Islet precursor cell (in vitro differentiated cells): ENCODE data around the gene CA12.

ENCODE experiments used
- DNase-seq: peaks from one replicate; pipeline ENCODE4 v3.0.0-alpha.2; 2018

Gene CA12

DNA sequence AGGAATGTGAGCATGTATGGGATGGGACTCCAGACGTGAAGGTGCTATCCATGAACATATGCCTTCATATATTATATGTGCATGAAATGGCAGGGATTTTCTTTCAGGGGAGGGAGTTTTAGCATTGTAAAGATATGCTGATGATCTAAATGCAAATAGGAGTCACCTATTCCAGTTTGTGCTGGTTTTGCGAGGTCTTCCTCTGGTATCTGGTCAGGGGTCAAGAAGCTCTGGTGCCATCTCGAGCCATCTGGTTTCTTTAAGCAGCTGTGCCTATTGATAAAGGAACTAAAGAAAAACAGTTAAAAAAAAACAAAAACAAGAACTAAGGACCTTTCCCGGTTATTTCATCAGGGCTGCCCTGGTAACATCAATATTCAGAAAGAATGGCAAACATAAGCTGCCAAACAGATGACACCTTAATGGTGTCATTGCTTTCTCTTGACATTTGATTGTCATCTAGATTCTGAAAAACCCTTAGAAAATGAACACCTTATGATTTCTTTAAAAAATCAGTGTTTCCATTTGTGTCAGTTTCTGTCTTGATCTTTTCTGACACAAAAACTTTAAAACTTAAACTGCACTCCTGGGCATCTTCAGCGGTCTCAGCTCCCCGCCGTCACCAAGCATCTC lies 81.6 kb downstream of the CA12 start:
- no peak for DNase-seq

DNA sequence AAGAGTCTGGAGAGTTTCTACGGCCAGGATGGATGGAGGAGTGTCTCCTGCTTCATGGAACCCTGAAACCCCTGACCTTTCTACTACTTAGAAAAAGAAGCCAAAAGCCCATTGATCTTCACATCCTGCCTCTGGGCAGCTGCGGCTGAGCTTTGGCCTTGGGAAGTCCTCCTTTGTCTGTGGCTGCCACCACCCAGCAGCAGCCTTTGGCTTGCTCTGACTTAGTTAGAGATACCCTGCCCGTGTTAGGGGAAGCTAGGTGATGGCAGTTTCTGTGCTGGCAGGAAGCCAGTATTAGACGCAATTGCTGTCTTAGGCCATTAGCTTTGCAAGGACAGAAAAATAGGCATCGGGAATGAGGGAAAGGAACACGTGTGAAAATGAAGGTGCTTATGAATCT lies 85.5 kb downstream of the CA12 start:
- DNase-seq: no peak

DNA sequence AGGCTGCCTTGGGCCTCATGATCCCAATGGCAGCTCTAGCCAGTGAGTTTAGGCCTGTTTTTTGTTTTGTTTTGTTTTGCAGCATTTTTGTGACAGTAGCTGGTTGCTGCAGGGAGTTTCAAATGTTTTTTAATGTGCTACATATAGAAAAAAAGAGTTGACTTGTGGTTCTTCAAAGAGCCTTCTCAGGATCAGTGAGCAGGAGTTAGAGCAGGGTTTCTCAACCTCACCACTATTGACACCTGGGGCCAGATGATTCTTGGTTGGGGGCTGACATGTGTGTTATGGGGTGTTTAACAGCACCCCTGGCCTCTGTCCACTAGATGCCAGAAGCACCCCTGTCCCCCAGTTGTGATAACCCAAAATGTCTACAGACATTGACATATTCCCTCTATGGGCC lies 86.3 kb downstream of the CA12 start:
- no peak for DNase-seq

DNA sequence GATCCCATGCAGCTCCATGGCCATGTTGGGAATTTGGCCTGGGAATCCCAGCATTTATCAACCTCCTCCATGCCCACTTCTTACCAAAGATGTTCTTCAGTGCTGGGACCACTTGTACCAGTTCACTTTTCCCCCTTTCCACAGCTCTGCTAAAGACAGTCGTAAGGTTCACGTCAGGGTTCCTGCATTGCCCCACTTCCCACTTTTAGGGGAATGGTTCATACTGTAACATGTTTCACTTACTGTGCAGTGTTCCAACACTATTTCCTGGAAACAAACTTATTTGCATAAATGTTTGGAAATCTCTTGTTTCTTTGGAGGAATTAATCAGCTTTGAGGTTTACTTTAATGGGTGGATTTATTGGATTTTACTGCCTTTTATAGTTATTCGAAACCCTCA lies 87.3 kb downstream of the CA12 start:
- no peak for DNase-seq

DNA sequence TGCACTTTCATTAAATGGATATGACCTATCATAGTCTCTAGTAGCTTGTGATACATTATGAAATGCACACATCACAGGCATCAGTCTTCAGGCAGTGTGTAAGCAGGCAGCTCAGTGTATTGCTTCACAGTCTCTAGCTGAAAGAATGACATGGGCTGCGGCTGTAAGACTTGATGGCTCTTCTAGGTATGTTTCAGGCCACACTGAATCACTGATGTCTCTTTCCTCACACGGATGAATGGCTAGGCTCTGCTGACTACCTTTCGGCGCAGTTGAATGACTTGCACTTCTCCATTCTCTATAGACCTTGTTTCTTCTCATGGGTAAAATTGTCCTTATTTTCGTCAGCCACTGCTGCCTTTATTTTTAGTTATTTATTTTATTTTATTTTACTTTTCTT lies 88.9 kb downstream of the CA12 start:
- no peak for DNase-seq

DNA sequence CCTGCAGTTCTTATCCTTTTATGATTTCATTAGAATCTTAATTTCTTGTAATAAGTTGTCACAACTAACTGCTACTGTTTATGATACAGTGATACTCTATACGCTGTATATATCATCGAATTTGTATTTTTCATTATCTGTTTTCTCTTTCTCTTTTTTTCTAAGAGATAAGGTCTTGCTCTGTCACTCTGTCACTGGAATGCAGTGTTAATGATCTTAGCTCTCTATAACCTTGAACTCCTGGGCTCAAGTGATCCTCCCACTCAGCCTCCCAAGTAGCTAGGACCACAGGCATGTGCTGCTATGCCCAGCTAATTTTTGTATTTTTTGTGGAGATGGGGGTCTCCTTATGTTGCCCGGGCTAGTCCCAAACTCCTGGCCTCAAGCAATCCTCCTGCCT lies 89.4 kb downstream of the CA12 start:
- DNase-seq: no peak

DNA sequence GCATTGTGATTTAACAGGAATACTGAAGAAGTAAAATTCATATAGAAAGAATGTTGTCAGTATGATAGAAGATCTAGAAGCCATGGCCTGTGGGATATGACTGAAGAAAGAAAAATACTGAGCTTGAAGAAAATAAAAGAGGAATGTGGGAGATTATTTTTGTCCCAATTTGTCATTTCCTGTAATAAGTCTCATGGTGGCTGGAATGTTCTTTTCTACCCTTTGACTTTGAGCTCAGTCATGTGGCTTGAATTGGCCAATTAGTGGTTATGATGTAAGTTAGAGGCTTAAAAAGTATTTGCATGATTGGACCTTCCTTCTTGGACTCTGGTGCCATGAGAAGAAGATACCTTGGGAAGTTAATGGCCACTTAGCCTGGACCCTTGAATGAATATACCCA lies 90.1 kb downstream of the CA12 start:
- DNase-seq: no peak

DNA sequence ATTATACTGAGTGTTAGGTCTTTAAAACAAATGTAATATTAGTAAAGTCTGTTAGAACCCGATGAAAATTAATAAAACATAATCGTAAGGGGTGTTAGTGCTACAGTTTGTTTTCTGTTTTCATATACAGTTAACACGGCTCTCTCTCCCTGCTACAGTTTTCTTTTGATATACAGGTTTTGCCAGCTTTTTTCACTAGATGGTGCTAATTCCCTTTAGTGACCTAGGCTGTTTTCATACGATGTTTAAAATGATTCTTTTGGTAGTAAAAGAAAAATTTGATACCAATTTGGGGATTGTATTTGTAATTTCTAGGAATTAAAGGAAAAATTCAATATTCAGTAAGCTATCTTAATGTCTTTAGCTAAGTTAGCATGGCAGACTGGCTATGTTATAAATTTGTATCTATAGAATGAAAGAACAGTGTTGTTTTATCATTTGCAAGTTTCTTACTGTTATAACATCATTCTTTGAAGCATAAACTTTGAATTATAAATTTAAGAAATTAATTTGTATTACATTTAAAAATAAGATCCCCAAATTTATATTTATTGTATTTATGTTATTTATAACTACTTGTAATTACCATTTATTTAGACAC lies 92.8 kb downstream of the CA12 start:
- DNase-seq: no peak

DNA sequence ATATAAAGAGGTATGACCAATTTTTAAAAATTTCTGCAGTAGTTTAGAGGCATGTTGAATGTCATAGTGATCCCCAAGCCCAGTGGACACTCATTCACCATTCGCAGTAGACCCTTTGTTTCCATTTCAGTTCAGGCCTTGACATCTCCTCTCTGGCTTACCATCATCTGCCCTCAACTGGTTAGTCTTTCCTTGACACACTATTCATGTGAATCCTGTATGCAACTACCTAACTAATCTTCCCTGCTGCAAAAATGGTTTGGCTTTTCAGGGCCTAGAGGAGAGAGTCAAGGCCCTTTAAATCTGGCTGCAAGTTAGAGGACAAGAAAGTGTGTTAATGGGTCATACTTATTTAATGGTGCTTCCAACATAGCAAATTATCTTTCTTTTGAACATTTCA lies 93.3 kb downstream of the CA12 start:
- no peak for DNase-seq

DNA sequence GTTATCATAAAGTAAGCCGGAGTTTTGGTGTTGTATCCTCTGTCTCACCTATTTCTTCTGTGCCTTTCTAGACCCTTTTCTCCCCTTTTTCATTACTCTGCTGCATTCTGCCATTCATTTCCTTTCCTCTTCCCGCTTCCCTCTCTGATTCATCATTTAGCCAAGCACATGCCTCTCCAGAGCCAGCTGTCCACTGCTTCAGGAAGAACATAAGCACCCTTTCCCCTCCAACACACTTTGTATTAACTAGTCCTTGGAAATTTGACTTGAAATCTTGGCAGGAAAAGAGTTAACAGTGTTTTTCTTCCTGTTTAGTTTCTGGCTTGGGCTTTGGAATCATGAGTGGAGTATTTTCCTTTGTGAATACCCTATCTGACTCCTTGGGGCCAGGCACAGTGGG lies 94.5 kb downstream of the CA12 start:
- no peak for DNase-seq

DNA sequence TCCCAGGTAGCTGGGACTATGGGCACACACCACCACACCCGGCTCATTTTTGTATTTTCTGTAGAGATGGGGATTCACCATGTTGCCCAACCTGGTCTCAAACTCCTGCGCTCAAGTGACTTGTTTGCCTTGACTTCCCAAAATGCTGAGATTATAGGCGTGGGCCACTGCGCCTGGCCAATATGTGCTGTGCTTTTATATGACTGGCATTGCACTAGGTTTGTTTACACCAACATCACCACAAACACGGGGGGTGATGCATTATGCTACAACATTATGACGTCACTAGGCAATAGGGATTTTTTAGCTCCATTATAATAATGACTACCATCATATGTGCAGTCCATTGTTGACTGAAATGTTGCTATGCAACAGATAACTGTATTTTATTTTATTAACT lies 97.3 kb downstream of the CA12 start:
- DNase-seq: no peak

DNA sequence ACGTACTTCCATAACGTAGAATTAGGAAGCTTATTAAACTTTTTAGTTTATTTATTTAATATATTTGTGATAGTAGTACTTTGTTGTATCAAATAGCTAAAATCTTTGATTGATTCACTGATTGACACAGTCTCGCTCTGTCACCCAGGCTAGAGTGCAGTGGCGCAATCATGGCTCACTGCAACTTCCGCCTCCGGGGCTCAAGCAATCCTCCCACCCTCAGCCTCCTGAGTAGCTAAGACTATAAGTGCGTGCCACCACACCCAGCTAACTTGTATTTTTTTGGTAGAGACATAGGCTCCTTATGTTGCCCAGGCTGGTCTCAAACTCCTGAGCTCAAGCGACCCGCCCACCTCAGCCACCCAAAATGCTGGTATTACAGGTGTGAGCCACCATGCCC lies 98.5 kb downstream of the CA12 start:
- no peak for DNase-seq

DNA sequence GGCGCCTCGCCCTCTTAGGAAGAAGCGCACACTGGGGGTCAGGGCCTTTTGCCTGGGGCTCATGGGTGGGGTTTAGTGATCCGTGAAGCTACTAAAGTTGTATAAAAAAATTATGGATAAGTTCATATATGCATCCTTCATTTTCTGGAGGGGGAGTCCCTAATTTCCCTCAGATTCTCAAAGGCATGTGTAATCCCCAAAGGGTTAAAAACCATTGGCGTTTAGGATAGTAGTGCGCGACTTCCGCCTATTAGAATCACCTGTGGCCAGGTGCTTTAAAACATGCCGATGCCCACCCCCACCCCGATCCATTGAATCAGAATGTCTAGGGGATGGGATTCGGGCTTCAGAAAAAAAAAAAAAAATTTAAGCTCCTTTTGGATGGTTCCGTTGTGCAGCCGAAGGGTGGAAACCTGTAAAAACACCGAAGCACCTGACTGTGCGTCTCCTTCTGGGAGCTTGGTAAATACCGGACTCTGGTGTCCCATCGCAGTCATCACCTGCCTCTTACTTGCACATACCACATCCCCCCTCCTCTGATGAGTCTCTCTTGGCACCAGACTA lies 103.7 kb downstream of the CA12 start:
- no peak for DNase-seq

DNA sequence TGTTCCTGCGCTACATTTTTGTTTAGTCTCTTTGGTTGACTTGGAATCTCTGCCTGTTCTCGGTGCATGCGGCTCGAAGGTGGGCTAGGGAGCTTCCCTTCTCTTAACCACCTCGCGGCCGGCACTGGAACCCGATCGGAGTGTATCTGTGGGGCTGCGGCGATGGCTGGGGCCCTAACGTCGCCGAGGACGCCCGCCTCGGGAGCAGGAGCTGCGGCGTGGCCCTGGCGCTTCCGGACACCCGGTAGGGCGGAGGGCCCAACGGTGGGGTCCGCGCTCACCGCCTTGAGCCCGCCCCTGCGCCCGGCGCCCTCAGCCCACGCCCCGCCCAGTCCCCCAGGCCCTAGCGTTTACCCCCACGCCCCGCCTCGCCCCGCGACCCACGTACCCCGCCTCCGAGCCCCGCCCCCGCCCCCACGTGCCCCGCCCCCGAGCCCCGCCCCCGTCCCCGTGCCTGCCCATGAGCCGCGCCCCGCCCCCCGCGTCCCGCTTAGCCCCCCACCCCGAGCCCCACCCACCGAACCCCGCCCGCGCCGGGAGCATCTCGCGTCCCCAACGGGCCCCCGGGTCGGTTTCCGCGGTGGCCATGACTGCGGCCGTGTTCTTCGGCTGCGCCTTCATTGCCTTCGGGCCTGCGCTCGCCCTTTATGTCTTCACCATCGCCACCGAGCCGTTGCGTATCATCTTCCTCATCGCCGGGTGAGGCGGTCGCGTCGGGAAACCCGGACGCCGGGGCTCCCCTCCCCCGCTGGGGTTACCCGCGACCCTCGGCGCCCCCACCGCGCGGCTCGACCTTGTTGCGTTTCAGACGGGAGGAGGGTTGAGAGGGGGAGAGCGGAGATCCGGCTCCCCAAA lies 104.4 kb downstream of the CA12 start, which contains the start of gene APH1B:
Gene APH1B, plus strand, starts transcription at position 568 of the 855 bp plus-strand sequence. Its CDS starts 19 bp downstream, at position 587.
- peak; percentile 90 for DNase-seq

DNA sequence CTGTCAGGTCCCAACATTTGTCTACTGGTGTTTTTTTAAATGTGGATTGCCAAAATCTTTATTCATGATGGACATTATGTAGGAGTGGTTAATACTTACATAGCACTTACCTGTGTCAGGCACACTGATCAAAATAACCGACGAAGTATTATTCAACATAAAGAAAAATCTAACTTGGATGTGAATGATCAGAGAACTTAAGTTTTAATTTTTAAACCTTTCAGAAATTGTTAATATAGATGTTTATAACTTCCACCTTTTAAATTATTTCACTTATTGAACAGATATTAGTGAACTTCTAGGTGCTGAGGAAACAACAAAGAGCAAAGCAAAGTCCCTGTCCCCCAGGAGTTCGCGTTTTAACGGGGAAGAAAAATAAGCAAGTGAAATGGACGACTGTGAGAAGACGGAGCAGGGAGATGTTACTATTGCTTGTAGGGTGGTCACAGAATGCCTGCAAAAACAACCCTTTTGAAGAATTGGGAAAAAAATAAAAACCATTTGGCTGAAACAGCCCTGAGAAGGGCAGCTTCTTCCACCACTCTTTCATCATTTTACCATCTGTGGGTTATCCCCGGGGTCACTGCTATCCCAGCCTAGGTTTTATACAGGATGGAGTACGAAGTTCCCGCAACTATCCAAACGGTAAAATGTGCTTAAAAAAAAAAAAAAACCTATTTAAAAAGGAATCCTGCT lies 105.2 kb downstream of the CA12 start:
- DNase-seq: no peak

DNA sequence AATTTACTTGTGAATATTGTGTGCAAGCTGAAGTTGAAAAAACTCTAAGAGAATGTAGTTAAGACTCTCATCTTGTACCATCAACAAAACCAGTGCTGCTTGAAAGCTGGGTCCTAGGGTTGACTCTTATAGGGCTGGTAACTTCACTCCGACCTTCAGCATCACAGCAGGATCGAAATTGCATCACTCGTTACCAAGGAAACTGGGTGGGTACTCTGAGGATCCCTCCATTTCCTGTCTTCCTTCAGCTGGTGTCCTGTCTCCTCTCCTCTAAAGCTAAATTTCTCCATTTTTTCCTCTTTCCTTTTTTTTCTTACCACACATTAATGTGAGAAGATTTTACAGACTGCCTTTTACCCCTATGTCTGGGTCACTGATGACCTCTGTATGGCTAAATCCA lies 107.2 kb downstream of the CA12 start:
- DNase-seq: no peak
